GM18858 (cell line): ENCODE data around the gene KCNJ15.
"Not testable (repeated sequence)": the region's sequence is repeated elsewhere in the genome, so short reads cannot be mapped to it uniquely, and the experiment has no call there.

Experiments
- ATAC-seq: cut with Tn5 transposase; IDR thresholded peaks from one replicate; pipeline ENCODE4 v1.9.1; 2021; ENCODE audit not compliant: unreplicated experiment

The KCNJ15 gene

GRCh38 chr21:38256599-38257302 is at the start of gene KCNJ15:
Gene KCNJ15, plus strand, starts transcription at chr21:38256991. Its CDS starts 42,271 bp downstream, at chr21:38299262.
- ATAC-seq = no peak

DNA sequence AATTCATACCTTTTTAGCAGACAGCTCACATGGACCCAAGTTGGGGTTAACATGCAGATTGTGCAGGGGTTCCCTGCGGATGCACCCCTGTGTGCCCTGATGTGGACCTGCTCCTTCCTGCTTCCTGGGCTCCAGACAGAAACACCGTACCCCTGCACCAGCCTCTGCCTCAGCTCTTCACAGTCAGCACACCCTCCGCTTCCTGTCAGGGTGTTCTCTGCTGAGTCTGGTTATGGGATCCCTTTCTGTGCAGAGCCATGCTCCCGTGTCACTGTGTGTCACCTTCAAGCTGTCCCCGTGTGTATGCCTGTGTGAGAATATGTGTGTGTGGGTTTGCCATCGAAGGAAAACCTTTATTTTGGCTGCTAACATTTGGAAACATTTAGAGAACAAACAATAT is 48.7 kb upstream of the KCNJ15 start:
- ATAC-seq = no peak

- no peak for ATAC-seq
Measured at GRCh38 chr21:38211321-38211720, 45.5 kb upstream of the KCNJ15 start.

DNA sequence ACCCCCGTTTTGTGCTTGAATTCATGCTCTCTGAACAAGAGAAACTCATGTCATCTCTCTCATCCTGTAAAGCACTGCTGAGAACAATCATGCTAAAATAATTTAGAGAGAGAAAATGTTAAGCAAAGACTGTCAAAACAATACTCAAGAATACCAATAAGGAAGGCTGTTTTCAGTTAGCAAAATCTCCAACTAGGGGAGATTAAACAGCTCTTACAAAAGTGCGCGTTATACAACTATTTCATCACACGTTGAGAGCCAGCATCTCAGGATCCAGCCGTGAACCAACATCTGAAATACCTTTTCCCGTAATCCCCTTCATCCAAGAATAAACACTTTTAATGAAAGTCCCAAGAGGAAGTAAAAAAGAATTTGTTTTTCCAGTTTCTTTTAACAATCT is 44.1 kb upstream of the KCNJ15 start:
- no peak for ATAC-seq

- no peak for ATAC-seq
Measured at GRCh38 chr21:38219049-38219628, 37.7 kb upstream of the KCNJ15 start.

- no peak for ATAC-seq
Measured at GRCh38 chr21:38220270-38220737, 36.5 kb upstream of the KCNJ15 start.

GRCh38 chr21:38221594-38221993 is 35.2 kb upstream of the KCNJ15 start:
- peak; percentile 64 for ATAC-seq

DNA sequence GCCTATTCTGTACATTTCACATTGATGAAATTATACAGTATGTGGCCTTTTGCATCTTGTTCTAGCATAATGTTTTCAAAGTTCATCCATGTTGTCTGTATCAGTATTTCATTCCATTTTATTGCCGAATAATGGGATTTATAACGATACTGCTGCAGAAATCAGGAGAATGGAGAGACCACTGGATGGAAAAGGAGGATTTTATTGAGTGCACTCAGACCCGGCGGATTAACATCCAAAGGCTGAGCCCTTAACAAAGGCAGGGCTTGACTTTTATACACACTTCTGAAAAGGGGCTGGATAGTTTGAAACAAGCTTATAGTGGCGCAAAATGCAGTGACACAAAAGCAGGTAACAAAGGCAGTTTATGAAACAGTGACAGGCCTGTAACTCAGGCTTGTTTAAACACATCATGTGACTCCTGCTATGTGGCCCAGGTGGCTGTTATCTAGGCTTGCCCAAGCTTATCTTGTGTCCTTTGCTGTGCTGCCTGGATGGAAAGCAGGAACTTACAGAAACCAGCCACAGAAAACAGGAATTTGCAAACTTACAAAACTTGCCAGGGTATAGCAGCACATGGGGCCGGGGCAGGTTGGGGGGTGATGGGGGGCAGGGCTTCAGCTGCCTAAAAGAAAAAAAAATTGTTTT is 32.8 kb upstream of the KCNJ15 start:
- no peak for ATAC-seq

- ATAC-seq = no peak
Measured at GRCh38 chr21:38227401-38227800, 29.4 kb upstream of the KCNJ15 start.

- ATAC-seq = no peak
Measured at GRCh38 chr21:38228115-38228514, 28.7 kb upstream of the KCNJ15 start.

GRCh38 chr21:38228537-38228936 is 28.3 kb upstream of the KCNJ15 start:
- ATAC-seq = no peak

GRCh38 chr21:38229260-38229877 is 27.4 kb upstream of the KCNJ15 start:
- no peak for ATAC-seq

GRCh38 chr21:38234395-38235142 is 22.2 kb upstream of the KCNJ15 start:
- no peak for ATAC-seq

- ATAC-seq = not testable (repeated sequence)
Measured at GRCh38 chr21:38235251-38235650, 21.5 kb upstream of the KCNJ15 start.

DNA sequence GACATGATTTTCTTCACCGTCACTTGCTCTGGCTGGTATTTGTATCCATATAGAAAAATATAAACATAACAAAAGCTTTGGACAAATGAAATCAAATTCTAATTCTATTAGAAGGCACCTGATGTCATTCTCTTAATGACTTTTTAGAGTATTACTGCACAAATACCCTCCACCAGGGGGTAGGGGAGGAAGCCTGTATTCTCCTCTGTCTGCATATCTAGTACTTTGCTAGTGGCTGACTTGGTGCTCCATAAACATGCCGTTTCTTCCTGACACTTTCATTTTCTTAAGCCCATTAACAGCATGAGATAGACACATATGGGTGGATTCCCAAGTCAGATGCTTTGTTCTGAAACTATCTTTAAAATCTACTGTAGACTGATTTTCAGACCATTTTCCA is 20.6 kb upstream of the KCNJ15 start:
- ATAC-seq = no peak

- ATAC-seq = no peak
Measured at GRCh38 chr21:38239672-38240071, 17.1 kb upstream of the KCNJ15 start.

- no peak for ATAC-seq
Measured at GRCh38 chr21:38240129-38240528, 16.7 kb upstream of the KCNJ15 start.

GRCh38 chr21:38241029-38241740 is 15.6 kb upstream of the KCNJ15 start:
- ATAC-seq = no peak

GRCh38 chr21:38242061-38242460 is 14.7 kb upstream of the KCNJ15 start:
- no peak for ATAC-seq

- no peak for ATAC-seq
Measured at GRCh38 chr21:38243732-38244406, 12.9 kb upstream of the KCNJ15 start.
